Raji (cell line): ENCODE measurements around the gene KNG1.

Source experiments
- POLR2A ChIP-seq: IDR thresholded peaks from 2 replicates; pipeline ENCODE4 v1.6.1; 2011; ENCODE audit warnings: low read depth, low read length, control low read depth; ENCODE audit not compliant: insufficient read depth

The KNG1 gene

DNA sequence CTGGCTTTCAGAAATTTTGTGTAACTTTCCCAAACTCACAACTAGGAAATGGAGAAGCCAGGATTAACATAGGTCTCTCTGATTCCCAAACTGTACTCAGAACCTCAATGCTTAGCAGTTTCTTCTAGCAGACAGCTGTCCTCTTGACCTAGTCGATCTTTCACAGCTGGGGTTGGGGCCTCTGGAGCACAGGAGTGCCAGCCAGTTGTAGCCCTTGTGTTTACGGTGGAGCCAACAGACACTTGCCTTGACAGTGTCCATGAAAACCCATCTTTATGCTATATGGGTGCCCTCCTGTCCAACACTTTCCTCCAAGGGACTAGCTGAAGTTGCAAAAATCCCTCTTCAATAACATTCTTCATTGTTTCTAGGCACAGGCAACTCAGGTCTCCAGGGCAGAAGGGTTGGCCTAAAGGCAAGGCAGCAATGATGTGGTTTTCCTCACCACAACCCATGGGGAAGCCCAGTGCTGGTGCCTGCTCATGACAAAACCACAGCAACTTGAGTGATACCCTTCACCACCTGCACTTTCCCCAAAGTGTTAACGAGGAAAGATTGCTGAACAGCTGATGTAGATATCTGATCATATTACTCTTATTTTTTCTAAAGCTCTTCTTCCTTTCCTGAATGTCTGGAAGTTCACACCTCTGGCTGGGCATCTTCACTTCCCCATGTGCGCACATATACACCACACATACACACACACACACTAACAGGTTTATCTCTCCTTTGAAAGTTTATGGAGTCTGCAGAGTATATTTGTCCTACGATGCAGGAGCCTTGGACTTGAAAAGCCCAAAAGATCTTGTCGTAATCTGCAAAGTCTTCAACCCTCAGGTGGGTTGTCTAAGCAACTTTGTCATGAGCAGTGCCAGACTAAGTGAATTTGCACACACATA lies 11.0 kb upstream of the KNG1 start:
- TF ChIP-seq POLR2A = no peak

DNA sequence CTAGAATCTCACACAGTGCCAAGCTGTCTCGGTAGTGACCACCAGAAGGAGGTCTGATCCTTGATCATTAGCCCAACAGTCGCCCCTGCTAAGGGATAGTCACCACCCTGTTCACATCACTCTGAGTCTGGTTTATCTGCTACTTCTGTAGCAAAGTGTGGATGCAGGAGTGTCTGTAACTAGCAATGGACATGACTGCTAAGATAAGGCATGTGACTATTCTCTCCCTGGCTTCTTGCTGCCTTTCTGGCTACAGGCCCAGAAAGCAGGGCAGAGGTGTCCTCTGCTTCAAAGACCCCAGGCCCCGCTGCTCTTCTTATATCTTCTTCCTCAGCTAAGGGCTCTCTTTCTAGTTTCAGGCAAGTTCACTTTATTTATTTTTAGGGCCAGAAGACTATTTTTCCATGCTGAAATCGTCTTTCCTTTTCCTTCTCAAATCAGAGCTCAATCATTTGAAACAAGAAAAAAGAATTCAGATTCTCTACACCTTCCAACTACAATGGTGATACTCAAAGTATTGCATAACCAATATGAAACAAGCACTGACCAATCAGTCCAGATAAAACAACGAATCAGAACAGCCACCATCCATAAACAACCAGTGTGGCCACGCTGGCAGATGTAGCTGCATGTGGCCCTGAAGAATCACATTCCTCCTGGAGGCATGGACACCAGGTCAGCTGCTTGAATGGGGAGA lies 8.0 kb upstream of the KNG1 start:
- TF ChIP-seq POLR2A = no peak

DNA sequence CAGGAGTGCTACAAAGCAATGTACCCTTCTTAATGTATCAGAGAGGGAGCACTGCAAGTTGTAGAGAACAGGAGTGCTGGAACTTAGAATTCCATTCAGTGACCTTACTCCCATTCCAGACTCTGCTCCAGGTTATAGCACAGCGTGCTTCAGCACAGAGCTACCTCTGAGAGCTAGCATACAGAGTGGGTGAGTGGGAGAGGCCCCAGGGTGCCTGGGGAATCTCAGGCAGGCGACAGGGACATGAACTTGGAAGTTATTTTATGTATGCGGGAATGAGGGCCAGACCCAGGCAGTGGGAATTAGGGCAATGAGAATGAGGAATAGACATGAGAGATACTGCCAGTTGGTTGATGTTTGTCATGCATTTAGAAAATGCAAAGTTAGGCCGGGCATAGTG lies 3.7 kb upstream of the KNG1 start:
- TF ChIP-seq POLR2A = no peak

DNA sequence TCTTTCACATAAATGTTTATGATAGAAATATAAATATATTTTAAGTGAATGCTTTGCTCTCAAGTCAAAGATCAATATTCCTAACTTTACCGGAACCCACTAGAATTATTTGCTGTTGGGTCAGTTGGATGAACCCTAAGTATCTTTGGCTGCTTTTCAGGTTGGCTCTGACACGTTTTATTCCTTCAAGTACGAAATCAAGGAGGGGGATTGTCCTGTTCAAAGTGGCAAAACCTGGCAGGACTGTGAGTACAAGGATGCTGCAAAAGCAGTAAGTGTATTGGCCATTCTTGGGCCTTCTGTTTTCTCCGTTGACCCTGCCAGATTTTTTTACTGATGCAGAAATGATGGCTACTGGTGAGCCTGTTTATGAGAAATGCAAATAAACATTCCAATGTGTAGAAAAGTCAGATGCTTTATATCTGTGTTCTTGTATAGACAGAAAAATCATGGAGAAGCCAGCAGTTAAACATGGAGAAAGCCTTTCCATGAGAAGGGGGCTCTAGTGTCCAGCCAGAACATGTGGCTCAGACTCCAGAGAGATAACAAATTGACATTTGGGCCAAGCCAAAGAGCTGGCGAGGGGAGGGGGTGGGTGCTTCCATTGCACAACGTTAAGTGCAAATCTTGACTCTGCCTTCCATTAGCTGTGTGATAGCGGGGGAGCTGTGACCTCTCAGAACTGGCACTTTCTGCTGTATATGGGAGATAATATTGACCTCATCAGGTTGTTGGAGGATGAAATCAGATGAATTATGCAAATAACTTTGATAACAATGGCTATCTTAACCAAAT lies 3.0 kb downstream of the KNG1 start:
- no peak for TF ChIP-seq POLR2A

DNA sequence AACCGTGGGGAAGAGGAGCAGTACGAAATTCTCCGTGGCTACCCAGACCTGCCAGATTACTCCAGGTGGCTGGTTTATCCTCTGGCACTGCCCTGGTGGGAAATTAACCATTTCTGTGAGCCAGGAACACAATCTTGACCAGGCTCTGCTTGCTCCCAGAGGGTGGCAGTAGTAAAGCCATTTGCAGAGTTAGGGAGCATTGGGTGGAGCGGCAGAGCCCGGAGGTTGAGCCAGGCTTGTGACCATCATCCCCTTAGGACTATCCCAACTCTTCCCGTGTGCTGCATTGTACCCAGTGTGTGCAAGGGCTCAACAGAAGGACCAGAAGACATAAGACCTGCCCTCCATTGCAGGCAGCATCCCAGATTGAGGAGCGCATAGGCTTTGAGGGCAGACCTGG lies 5.3 kb downstream of the KNG1 start:
- TF ChIP-seq POLR2A = no peak

DNA sequence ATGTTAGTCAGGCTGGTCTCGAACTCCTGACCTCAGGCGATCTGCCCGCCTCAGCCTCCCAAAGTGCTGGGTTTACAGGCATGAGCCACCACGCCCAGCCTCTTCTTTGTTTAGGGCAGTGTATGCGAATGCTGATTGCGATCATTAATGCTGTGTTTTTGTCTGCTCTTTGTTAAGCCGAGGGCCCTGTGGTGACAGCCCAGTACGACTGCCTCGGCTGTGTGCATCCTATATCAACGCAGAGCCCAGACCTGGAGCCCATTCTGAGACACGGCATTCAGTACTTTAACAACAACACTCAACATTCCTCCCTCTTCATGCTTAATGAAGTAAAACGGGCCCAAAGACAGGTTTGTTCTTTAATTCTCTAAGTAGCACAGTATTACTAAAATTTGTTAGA lies 7.8 kb downstream of the KNG1 start:
- TF ChIP-seq POLR2A = no peak

DNA sequence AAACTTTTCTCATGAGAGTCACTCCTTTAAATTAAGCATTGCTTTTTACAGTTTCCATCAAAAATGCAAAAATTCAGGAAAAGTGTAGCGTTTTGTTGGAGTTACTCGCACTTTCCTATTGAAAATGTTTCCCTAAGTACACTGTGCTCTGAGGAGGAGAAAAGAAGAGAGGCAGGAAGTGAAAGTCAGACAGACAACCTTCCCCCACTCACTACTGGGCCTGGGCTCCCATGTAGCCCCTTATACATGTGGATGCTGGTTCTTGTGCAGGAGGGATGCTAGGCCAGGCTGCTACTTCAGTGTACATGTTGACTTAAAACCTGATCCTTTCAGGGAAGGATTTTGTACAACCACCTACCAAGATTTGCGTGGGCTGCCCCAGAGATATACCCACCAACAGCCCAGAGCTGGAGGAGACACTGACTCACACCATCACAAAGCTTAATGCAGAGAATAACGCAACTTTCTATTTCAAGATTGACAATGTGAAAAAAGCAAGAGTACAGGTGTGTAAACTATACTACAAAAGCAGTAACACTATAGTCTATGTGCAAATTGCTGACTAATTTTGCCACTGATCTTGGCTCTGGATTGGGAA lies 15.1 kb downstream of the KNG1 start:
- TF ChIP-seq POLR2A = no peak

DNA sequence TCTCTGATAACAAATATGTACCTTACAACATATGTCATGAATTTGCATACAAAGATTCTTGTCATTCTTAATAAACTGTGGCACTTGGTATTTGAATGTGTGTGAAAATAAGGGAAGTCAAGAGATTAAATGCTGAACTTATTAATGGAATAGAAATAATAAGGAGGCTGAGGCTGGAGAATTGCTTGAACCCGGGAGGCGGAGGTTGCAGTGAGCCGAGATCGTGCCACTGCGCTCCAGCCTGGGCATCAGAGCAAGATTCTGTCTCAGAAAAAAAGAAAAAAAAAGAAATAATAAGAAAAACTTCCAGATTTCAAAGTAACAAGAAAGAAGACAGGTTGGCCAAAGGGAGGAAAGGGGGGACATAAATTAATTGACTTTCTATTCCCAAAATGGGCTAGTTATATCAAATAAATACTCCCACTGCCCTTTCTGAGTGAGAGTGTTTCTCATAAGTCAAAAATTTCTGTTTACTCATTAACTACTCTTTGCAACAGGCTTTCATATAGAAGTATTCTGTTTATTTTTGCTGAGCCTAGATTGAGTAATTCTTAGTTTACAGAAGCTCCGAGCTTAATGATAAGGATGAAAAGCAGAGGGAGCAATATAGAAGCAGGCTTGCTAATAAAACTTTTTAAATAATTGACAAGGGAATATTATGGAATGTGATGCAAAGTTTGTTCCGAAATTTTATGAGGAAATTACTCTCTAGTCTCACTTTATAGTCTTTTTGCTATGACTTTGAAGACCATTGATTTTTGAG lies 25.6 kb downstream of the KNG1 start:
- no peak for TF ChIP-seq POLR2A

DNA sequence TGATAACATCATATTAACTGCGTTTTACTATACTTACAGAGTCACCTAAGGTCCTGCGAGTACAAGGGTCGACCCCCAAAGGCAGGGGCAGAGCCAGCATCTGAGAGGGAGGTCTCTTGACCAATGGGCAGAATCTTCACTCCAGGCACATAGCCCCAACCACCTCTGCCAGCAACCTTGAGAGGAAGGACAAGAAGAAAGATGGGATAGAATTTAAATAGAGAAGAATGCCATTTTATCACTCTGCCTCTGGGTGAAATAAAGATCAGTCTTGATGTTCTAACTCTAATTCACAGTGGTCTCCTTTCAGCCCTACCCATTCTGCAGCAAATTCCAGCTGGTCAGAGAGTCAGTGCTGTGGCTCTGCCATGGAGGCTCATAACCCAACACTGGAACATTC lies 26.5 kb downstream of the KNG1 start:
- no peak for TF ChIP-seq POLR2A

DNA sequence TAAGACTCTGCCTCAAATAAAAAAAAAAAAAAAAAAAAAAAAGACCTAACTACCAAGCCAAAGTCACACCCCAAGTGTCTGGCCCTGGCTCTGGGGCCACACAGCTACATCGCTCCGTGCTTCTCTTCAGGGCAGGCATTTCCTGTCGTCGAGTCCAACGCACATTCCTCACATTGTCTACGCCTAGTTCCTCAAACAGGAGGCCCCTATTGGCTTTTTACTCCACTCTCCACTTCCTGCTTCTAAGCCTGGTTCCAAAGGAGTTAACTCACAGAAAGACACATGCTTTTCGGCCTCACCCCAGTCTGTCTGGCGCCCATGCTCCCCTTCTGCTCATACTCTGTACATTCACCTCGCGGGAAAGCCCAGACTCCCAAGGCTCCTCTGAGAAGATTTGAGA lies 28.8 kb downstream of the KNG1 start:
- no peak for TF ChIP-seq POLR2A

DNA sequence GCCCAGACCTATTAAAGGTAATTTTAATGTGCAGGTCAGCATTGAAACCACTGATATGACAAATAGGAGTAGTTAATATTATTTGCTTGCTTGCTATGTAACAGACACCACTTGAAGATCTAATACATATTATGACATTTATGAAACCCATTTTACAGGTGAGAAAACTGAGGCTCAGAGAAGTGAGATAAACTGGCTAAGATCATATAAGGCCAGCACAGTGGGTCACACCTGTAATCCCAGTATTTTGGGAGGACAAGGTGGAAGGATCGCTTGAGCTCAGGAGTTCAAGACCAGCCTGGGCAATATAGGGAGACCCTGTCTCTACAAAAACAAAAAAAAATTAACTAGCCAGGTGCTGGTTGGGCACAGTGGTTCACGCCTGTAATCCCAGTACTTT lies 33.2 kb downstream of the KNG1 start:
- TF ChIP-seq POLR2A = no peak

DNA sequence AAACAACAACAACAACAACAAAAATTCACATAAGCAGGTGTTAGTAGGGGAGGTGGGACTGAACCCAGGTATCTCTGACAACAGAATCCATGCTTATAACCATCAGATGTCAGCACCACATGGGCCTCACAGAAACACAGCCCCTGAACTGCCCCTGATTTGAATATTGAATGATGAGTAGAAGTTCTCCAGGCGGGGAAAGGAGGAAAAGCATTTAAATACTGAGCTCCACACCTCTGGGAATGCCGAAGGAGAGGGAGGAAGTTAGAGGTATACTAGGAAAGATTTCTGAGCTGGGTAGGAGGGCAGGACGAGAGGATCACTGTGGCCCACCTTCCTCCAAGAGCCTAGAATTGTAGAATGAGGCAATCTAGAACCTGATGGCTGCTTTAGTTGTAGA lies 34.3 kb downstream of the KNG1 start:
- no peak for TF ChIP-seq POLR2A

DNA sequence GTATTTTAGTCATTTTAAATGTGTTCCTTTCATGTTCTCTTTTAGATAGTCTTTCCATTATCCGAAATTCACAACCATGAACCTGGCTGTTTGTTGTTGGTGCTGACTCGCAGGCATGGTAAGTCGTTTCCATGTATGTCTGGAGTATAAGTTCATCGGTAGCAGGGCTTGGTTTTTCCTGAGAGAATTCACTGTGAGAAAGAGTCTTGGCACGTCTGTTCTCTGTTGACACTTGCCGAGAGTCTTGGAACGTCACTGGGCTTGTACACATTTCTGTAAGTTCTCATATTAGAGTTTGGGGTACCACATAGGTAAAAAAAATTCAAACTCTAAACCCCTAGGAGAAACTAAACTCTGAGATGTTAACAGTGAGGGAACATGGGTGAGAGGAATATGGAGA lies 36.8 kb downstream of the KNG1 start:
- no peak for TF ChIP-seq POLR2A

DNA sequence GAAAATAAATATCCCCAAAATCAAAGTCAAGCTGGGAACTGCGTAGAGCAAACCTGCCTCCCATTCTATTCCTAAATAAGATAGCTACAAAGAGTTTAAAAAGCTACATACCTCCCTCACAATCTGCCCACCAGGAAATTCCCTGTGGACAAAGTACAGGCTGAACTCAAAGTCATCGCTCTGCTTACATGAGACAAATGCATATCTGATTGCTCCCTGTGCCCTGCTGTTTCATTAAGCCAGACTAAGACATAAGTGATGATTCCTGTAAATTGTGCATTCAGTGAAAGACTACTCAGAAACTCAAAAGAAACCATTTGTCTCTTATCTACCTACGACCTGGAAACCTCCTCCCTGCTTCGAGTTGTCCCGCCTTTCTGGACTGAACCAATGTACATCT lies 37.7 kb downstream of the KNG1 start:
- TF ChIP-seq POLR2A = no peak

DNA sequence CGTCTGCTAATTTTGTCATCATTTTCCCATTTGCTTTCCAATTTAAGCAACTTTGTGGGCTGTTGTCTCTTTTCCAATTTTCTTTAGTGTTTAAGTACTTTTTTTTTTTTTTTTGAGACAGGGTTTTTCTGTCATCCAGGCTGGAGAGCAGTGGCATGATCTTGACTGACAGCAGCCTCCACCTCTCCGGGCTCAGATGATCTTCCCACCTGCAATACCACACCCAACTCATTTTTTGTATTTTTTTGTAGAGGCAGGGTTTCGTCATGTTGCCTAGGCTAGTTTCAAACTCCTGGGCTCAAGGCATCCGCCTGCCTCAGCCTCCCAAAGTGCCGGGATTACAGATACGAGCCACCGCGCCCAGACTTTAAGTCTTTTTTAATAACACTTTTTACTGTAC lies 40.1 kb downstream of the KNG1 start:
- TF ChIP-seq POLR2A = no peak

DNA sequence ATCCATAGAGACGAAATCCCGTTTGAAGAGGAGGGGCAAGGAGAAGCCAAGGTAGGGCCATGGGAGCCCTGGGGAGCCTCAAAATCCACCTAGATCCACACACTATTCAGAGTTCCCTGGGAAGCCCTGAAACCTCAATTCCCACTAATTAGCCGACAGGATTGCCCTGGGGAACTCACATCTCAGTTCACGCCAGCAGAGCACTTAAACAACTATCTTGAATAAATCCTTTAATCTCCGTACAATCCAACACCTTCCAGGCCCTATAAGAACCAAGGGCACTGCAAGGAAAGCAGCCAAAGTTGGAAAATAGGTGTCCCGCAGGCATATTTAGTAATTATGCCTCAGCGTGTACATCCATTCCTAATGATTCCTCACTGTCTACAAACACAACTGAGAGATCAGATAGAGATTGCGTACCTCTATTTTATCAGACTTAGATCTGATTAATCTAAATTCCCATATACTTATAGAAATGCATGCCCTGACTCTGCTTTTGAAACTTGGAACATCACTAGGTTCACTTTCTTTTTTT lies 40.6 kb downstream of the KNG1 start:
- no peak for TF ChIP-seq POLR2A
